K562 (cell line): ENCODE data around the gene TMEM127. TPM values are rescaled to one million over a fixed set of nuclear protein-coding genes. Genes with fewer than 3 reads are reported as not detected.

ENCODE experiments used
- CBX2 ChIP-seq: fragments of 200-600 bp; sonication (generic); IDR thresholded peaks from one replicate; pipeline ENCODE4 v1.6.1; 2012; ENCODE audit warnings: mild to moderate bottlenecking, low read length, inconsistent platforms; ENCODE audit not compliant: insufficient read depth, poor library complexity, severe bottlenecking
- CCNT2 ChIP-seq: IDR thresholded peaks from 2 replicates; pipeline ENCODE4 v1.6.1; 2011; ENCODE audit warnings: borderline replicate concordance, low read depth, mild to moderate bottlenecking, moderate library complexity, mixed read lengths, low read length; ENCODE audit not compliant: insufficient read length; ENCODE audit errors: extremely low read depth
- E2F1 ChIP-seq: sonication (generic); formaldehyde crosslinking; IDR thresholded peaks from 2 replicates; pipeline ENCODE4 v1.8.1; 2023; ENCODE audit warnings: mild to moderate bottlenecking, missing genetic modification reagents, moderate library complexity
- E2F4 ChIP-seq: sonication (generic); formaldehyde crosslinking; IDR thresholded peaks from 2 replicates; pipeline ENCODE4 v1.8.0; 2022; ENCODE audit warnings: mild to moderate bottlenecking, low read depth, missing genetic modification reagents
- ELF1 ChIP-seq: fragments of 200-800 bp; sonication (Bioruptor generic); IDR thresholded peaks from 2 replicates; pipeline ENCODE4 v1.6.1; 2016; ENCODE audit warnings: missing genetic modification characterization, missing compliant biosample characterization
- MAZ ChIP-seq, 2 experiments: fragments of 450-650 bp in 1 of 2; sonication (generic) in 1 of 2; formaldehyde crosslinking; IDR thresholded peaks in 1 of 2; conservative IDR thresholded peaks in 1 of 2; 2 replicates each; pipeline versions ENCODE4 v1.4.0 to v1.5.0; 2020; ENCODE audit warnings: mild to moderate bottlenecking in 1 of 2, missing genetic modification reagents in 1 of 2
- MCM3 ChIP-seq: fragments of 450-650 bp; IDR thresholded peaks from 2 replicates; pipeline ENCODE4 v1.6.1; 2016
- MNT ChIP-seq, 2 experiments: fragments of 450-650 bp; conservative IDR thresholded peaks; 2 replicates each; pipeline ENCODE4 v1.6.1; 2017; ENCODE audit warnings: mild to moderate bottlenecking in 2 of 2, moderate library complexity in 2 of 2
- NFE2 ChIP-seq: IDR thresholded peaks from 2 replicates; pipeline ENCODE4 v1.6.1; 2014; ENCODE audit warnings: antibody characterized with exemption, low read depth
- NFYB ChIP-seq: IDR thresholded peaks from 2 replicates; pipeline ENCODE4 v1.6.1; 2011; ENCODE audit warnings: mild to moderate bottlenecking, moderate library complexity; ENCODE audit not compliant: insufficient read length; ENCODE audit errors: extremely low read depth
- SIRT6 ChIP-seq: IDR thresholded peaks from one replicate; pipeline ENCODE4 v1.6.1; 2012; ENCODE audit warnings: low read depth, mild to moderate bottlenecking, control low read depth, inconsistent platforms, low read length, moderate library complexity
- SOX6 ChIP-seq: fragments of 450-650 bp; IDR thresholded peaks from 2 replicates; pipeline ENCODE4 v1.6.1; 2014; ENCODE audit warnings: mild to moderate bottlenecking
- XRCC4 ChIP-seq: IDR thresholded peaks from one replicate; pipeline ENCODE4 v1.6.1; 2011; ENCODE audit not compliant: insufficient read depth, insufficient read length; ENCODE audit errors: extremely low read depth
- ZNF165 ChIP-seq: fragments of 250-450 bp; sonication (Bioruptor Pico); IDR thresholded peaks from 2 replicates; pipeline ENCODE4 v1.4.0; 2020; ENCODE audit warnings: borderline replicate concordance
- ZNF324 ChIP-seq: fragments of 250-450 bp; sonication (Bioruptor Pico); IDR thresholded peaks from 2 replicates; pipeline ENCODE4 v1.4.0; 2020; ENCODE audit warnings: mild to moderate bottlenecking
- ZNF551 ChIP-seq: fragments of 250-450 bp; sonication (Bioruptor Pico); IDR thresholded peaks from 2 replicates; pipeline ENCODE4 v1.5.0; 2021; ENCODE audit warnings: mild to moderate bottlenecking, moderate library complexity
- ZNF561 ChIP-seq: fragments of 450-650 bp; formaldehyde crosslinking; conservative IDR thresholded peaks from 2 replicates; pipeline ENCODE4 v1.4.0; 2020; ENCODE audit warnings: mild to moderate bottlenecking, moderate library complexity
- polyA plus RNA-seq, 8 experiments: library from polyadenylated mRNA; depleted of rRNA in 4 of 8; stranded (reverse) in 5 of 8; unstranded in 3 of 8; fragments of >200 nt; fragmentation: Nextera tagmentation in 2 of 8; fragmentation: Illumina TruSeq in 1 of 8; extraction: Ambion mirVana in 2 of 8; extraction: Trizol in 1 of 8; gene quantifications; 2 replicates each; pipeline versions ENCODE4 v1.2.1 to v1.2.3, GENCODE V29; 2011 to 2014; ENCODE audit warnings: inconsistent platforms in 1 of 8, missing spikeins in 1 of 8
- total RNA-seq, 7 experiments: library from RNA; depleted of rRNA in 6 of 7; stranded (reverse); fragments of >200 nt in 6 of 7; fragmentation: Illumina TruSeq in 2 of 7; extraction: Trizol in 2 of 7; gene quantifications; 2 replicates each; pipeline versions ENCODE4 v1.2.1 to v1.2.3, GENCODE V29; 2011 to 2021; ENCODE audit warnings: low replicate concordance in 1 of 7
- TF ChIP-seq, protein P1 (sequence below): fragments of 250-450 bp; sonication (Bioruptor Pico); IDR thresholded peaks from 2 replicates; pipeline ENCODE4 v1.8.0; 2022; ENCODE audit warnings: inconsistent platforms
- TF ChIP-seq, protein P2 (sequence below), 3 experiments: fragments of 200-800 bp in 1 of 3; sonication (Bioruptor generic) in 1 of 3; sonication (generic) in 1 of 3; formaldehyde crosslinking in 1 of 3; IDR thresholded peaks; 2 replicates each; pipeline versions ENCODE4 v1.6.1 to v1.8.0; 2016 to 2022; ENCODE audit warnings: mild to moderate bottlenecking in 2 of 3, missing compliant biosample characterization in 2 of 3, missing genetic modification characterization in 2 of 3, missing genetic modification reagents in 1 of 3

Gene TMEM127
- total and polyA plus RNA-seq, 9 of the 15 experiments (the other 6 are each of a cell fraction or from before 2014, with no cell fraction given): 1.7 to 20.0 (median 9.9) TPM

DNA sequence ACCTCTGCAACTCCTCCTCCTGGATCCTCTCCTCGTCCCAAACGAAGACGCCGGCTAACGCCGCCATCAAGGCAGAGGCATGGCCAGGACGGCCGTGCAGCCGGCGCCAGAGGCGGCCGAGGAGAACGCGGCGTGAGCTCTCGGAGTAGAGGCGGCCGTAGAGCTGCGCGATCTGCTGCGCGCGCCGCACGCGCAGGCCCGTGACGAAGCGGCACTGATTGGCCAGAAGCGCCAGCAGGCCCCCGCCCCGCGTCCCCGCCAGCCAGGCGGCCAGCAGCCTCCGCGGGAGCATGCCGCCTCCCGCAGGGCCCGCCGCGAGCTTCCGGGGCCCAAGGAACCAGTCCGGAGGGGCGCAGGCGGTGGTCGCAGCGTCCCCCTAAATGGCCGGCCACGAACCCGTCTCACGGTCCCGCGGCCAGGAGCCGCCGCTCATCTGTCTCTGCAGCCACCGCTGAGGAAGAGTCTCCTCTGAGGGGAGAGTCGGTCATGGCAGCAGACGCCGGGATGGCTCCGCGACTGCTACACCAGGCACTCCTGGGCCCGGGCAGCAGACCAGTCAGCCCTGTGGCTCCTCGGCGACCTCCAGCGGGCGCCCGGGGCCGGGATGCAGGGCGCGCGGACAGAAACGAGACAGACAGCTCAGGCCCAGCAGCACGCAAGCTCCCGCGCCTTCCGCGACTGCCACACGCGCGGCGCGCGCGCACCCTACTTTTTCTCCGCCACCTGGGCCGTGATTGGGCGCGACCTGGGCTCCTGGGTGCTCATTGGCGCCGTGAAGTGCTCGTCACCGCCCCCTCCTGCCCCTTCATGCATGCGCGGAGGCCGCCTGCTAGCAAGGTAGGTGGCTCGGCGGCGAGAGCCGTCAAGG lies 57.4 kb downstream of the TMEM127 start, which contains the start of gene STARD7 (continued):
- TF ChIP-seq SIRT6 (no peak), E2F1 (peak; percentile 85), ZNF561 (CRISPR knock-in tag) (no peak), MNT (conservative IDR thresholded peaks at IDR 0.05) (peak; percentile 93 to 97), XRCC4 (no peak), MAZ (CRISPR knock-in tag; conservative IDR thresholded peaks at IDR 0.05 in 1 of 2, IDR thresholded peaks at IDR 0.05 in 1 of 2) (peak; percentile 69 to 85; a peak in 3 of 4 replicates), ZNF551 (CRISPR knock-in tag) (no peak), NFYB (peak; percentile 92), ZNF324 (no peak), E2F4 (CRISPR knock-in tag) (peak; percentile 22; the same call in 1 of the 2 replicates), ELF1 (tag) (peak; percentile 64), SOX6 (peak; percentile 29; the same call in 1 of the 2 replicates), NFE2 (0 out of 2 replicates have a peak, but pooled peaks have one; percentile 10), ZNF165 (CRISPR knock-in tag) (no peak), CBX2 (no peak), CCNT2 (peak; percentile 75), MCM3 (no peak)
- TF ChIP-seq, protein P1, sequence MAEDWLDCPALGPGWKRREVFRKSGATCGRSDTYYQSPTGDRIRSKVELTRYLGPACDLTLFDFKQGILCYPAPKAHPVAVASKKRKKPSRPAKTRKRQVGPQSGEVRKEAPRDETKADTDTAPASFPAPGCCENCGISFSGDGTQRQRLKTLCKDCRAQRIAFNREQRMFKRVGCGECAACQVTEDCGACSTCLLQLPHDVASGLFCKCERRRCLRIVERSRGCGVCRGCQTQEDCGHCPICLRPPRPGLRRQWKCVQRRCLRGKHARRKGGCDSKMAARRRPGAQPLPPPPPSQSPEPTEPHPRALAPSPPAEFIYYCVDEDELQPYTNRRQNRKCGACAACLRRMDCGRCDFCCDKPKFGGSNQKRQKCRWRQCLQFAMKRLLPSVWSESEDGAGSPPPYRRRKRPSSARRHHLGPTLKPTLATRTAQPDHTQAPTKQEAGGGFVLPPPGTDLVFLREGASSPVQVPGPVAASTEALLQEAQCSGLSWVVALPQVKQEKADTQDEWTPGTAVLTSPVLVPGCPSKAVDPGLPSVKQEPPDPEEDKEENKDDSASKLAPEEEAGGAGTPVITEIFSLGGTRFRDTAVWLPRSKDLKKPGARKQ (CRISPR knock-in tag): no peak
- TF ChIP-seq, protein P2, sequence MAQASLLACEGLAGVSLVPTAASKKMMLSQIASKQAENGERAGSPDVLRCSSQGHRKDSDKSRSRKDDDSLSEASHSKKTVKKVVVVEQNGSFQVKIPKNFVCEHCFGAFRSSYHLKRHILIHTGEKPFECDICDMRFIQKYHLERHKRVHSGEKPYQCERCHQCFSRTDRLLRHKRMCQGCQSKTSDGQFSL (CRISPR knock-in tag; IDR thresholded peaks at IDR 0.05): peak; percentile 82; the same call in 1 of the 2 replicates
- TF ChIP-seq, protein P2 (tag; IDR thresholded peaks at IDR 0.05): 0 out of 4 replicates have a peak, but pooled peaks of 1 of the 2 experiments have one; percentile 16
